Panc1 (cell line): Measurements from ENCODE around the gene CRY2.

Experiments used
- CTCF ChIP-seq: fragments of 450-650 bp; IDR thresholded peaks from 2 replicates; pipeline ENCODE4 v1.5.1; 2017; ENCODE audit warnings: mild to moderate bottlenecking
- POLR2AphosphoS5 ChIP-seq: IDR thresholded peaks from 2 replicates; pipeline ENCODE4 v1.6.1; 2012; ENCODE audit warnings: mild to moderate bottlenecking, low read depth, low read length, moderate library complexity
- REST ChIP-seq, 2 experiments: IDR thresholded peaks; 2 replicates each; pipeline ENCODE4 v1.6.1; 2011 to 2012; ENCODE audit warnings: low read depth in 2 of 2, control low read depth in 1 of 2, low read length in 1 of 2, mild to moderate bottlenecking in 1 of 2, moderate library complexity in 1 of 2; ENCODE audit not compliant: insufficient read depth in 1 of 2
- SIN3A ChIP-seq: IDR thresholded peaks from 2 replicates; pipeline ENCODE4 v1.6.1; 2012; ENCODE audit warnings: low read depth, mild to moderate bottlenecking, low read length, moderate library complexity, borderline replicate concordance; ENCODE audit not compliant: insufficient read depth

- TF ChIP-seq SIN3A: no peak
- TF ChIP-seq POLR2AphosphoS5: no peak
- TF ChIP-seq CTCF: no peak
- TF ChIP-seq REST (IDR thresholded peaks at IDR 0.05; ENCODE audit: insufficient read depth in 1 of 2, low read depth in 2 of 2, low read length in 1 of 2): no peak
These were observed 81.4 kb downstream of the CRY2 start for GRCh38 chr11:45928535-45929215.
